HG03175 (cell line): ENCODE data around the gene CBX3.
"Not testable (repeated sequence)": the region's sequence is repeated elsewhere in the genome, so short reads cannot be mapped to it uniquely, and the experiment has no call there.

ENCODE experiments used
- ATAC-seq: cut with Tn5 transposase; IDR thresholded peaks from one replicate; pipeline ENCODE4 v1.9.1; 2021; ENCODE audit warnings: mild to moderate bottlenecking, moderate library complexity; ENCODE audit not compliant: unreplicated experiment

Gene CBX3

GRCh38 chr7:26169271-26169670, 32.3 kb upstream of the CBX3 start:
- no peak for ATAC-seq

- ATAC-seq = no peak
Observed at GRCh38 chr7:26170663-26171062, 30.9 kb upstream of the CBX3 start.

DNA sequence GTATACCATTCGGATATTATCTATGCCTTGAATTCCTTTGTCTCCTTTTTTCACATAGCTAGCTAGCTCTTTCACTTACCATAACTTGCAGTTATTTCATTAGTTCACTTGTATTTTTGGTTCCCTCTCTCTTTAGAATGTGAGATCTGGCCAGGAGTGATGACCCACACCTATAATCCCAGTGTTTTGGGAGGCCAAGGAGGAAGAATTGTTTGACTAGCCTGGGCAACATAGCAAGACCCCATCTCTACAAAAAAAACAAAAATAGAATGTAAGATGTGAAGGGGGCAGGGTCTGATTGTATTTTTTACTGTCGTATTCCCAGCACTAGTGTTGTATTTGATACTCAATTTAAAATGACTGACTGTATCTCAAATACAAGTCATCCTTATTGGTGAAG, 29.9 kb upstream of the CBX3 start:
- no peak for ATAC-seq

GRCh38 chr7:26172048-26172447, 29.5 kb upstream of the CBX3 start:
- no peak for ATAC-seq

DNA sequence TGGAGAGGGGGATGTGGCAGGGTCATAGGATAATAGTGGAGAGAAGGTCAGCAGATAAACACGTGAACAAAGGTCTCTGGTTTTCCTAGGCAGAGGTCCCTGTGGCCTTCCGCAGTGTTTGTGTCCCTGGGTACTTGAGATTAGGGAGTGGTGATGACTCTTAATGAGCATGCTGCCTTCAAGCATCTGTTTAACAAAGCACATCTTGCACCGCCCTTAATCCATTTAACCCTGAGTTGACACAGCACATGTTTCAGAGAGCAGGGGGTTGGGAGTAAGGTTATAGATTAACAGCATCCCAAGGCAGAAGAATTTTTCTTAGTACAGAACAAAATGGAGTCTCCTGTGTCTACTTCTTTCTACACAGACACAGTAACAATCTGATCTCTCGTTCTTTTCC, 25.6 kb upstream of the CBX3 start:
- not testable (repeated sequence) for ATAC-seq

- not testable (repeated sequence) for ATAC-seq
Observed at GRCh38 chr7:26176696-26177095, 24.8 kb upstream of the CBX3 start.

GRCh38 chr7:26177269-26177668, 24.3 kb upstream of the CBX3 start:
- ATAC-seq = not testable (repeated sequence)

DNA sequence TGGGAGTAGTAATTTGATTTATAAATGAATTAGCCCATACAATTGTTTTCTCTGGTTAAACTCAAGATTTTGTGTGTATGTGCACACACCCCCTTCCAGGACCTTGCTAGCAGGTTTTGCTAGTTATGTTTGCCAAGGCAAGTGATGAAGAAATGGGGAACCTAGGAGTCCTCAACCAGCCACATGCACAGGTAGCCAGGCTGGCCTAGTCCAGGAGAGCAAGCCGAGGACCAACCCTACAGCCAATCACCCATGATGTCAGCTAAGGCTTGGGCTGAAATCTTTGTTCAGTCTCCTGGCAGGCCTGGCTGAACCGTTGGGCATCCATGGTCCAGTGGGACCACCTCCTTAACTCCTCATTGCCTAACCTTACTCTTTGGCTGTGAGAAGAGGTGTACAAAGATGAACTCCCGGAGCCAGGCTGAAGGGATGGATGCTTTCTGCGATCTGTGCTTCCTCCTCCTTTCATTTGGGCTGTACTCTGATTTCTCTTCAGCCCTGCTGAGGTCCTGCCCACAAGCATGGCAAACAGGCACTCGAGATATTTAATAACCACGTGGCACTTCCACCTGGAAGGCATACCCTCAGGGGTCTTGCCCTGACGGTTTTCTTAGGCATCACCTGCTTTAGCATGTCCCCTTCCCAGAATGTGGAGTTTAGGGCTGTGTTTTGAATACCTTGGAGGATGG, 23.1 kb upstream of the CBX3 start:
- no peak for ATAC-seq

GRCh38 chr7:26179422-26179821, 22.1 kb upstream of the CBX3 start:
- ATAC-seq = no peak

DNA sequence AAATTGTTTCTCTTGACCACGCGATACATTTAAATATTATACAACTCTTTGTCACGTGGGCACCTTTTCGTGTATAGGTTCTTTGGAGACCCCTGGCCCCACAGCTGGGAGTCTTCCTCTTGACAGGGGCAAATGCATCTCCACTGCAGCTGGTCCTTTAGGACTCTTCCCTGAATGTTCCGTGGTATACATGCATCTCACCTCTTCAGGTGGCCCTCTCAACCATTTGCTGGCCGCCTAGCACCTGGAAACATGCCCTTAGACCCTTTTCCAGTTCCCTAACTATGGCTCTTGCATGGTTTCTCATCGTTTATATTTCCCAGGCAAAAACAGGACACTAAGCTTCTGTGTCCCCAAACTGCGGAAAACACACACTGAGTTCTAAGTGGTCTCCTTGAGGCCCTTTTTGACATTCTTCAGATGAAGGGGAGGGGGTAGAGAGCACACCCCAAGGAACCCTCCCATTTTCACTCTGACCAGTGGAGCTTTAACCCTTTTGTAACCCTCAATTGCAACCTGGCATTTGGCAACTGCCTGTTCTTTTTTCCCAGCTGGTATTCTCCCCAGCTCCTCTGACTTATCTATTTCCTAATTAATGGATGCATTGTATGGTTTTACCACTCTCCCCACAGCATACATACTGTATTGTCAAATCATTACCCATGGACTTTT, 21.6 kb upstream of the CBX3 start:
- no peak for ATAC-seq

DNA sequence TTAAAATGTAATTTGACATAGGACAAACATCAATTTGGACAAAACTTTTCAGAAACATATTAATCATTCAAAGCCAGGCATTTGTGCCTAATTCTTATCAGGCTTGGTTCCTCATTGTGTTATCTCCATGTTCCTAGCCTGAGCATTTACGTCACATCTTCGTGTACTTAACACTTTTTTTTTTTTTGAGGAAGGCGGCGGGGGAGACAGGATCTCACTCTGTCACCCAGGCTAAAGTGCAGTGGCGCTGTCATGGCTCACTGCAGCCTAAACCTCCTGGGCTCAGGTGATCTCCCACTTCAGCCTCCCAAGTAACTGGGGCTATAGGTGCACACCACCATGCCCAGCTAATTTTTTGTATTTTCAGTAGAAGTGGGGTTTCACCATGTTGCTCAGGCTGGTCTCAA, 20.8 kb upstream of the CBX3 start:
- no peak for ATAC-seq

GRCh38 chr7:26181474-26182227, 19.9 kb upstream of the CBX3 start:
- no peak for ATAC-seq

- no peak for ATAC-seq
Observed at GRCh38 chr7:26182283-26182682, 19.3 kb upstream of the CBX3 start.

- no peak for ATAC-seq
Observed at GRCh38 chr7:26182706-26183105, 18.8 kb upstream of the CBX3 start.

DNA sequence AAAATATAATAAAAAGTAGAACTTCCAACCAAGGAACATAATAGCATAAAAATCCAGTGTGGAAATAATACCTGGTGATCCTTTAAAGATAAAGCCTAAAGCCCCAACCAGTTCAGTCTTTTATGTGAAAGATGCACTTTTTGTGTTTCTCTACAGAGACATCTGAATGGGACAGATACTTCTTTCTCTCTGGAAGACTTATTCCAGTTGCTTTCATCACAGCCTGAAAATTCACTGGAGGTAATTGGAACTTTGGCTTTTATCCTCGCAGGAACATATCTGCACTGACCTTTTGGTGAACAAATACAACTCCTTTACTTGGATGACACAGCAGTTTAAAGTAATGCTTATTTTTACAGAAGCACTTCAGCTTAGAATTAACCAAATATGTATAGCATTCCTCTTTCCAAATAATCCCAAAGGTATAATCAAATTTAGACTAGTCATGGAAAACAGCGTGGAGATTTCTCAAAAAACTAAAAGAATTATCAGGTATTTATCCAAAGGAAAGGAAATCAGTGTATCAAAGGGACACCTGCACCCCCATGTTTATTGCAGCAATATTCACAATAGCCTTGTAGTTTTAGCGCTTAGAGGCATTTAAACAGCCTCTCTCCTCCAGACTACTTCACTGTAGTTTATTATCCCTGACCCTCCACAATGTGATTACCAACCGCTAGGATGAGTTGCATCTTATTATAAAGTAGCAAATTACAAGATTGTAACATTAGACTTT, 17.8 kb upstream of the CBX3 start:
- ATAC-seq = no peak

DNA sequence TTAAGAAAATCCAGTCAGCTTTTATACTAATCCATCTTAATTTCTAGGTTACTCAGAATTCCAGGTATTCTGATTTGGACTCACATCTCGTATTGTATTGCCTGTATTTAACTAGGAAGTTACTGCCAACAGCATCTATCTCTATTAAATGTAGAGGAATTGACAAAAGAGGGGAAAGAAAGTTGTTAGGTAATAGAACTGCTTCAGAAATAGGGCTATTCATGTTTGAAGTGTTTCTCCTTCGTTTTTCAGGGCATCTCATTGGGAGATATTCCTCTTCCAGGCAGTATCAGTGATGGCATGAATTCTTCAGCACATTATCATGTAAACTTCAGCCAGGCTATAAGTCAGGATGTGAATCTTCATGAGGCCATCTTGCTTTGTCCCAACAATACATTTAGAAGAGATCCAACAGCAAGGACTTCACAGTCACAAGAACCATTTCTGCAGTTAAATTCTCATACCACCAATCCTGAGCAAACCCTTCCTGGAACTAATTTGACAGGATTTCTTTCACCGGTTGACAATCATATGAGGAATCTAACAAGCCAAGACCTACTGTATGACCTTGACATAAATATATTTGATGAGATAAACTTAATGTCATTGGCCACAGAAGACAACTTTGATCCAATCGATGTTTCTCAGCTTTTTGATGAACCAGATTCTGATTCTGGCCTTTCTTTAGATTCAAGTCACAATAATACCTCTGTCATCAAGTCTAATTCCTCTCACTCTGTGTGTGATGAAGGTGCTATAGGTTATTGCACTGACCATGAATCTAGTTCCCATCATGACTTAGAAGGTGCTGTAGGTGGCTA, 17.1 kb upstream of the CBX3 start:
- ATAC-seq = not testable (repeated sequence)

DNA sequence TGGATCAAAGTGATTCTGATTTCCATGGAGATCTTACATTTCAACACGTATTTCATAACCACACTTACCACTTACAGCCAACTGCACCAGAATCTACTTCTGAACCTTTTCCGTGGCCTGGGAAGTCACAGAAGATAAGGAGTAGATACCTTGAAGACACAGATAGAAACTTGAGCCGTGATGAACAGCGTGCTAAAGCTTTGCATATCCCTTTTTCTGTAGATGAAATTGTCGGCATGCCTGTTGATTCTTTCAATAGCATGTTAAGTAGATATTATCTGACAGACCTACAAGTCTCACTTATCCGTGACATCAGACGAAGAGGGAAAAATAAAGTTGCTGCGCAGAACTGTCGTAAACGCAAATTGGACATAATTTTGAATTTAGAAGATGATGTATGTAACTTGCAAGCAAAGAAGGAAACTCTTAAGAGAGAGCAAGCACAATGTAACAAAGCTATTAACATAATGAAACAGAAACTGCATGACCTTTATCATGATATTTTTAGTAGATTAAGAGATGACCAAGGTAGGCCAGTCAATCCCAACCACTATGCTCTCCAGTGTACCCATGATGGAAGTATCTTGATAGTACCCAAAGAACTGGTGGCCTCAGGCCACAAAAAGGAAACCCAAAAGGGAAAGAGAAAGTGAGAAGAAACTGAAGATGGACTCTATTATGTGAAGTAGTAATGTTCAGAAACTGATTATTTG, 16.3 kb upstream of the CBX3 start:
- ATAC-seq = peak; percentile 30

DNA sequence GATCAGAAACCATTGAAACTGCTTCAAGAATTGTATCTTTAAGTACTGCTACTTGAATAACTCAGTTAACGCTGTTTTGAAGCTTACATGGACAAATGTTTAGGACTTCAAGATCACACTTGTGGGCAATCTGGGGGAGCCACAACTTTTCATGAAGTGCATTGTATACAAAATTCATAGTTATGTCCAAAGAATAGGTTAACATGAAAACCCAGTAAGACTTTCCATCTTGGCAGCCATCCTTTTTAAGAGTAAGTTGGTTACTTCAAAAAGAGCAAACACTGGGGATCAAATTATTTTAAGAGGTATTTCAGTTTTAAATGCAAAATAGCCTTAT, 15.7 kb upstream of the CBX3 start:
- no peak for ATAC-seq

DNA sequence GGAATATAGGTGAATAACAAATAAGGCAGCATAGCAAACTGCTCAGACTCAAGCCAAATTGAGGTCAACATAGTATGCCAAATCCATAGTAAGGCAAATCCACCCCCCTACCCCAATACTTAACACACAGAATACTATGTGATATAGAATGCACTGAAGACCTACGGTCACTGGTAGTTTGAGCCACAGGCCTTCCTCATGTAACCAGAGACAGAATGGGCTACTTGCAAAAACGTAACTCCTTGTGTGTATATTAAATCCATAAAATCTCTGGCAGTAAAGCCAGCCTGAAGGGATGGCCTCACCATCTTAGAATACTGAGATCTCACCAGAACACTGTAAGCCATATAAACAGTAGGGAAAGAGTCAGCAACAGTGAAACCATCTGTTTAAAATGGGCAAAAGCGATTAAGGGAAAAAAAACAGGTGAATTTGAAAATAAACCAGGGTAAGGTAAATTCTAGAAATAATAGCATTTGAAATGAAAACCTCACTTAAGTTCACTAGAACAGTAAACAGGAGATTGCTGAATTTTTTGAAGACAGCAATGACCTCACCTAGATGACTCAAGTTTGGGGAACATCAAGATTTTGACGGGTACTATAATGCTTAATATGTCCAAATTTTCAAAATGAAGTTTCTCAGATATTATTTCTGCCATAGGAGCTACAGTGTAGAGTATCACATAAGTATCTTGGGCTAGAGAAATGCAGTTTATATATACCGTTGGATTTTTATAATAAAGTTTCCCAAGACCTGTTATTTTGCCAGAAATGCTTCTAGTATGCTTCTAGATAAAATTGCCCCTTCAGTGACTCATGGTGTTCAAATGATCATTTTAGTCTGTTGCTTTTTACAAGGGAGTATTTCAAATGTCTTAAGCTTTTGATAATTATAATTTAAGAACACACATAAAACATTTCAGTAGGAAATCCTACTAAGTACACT, 14.9 kb upstream of the CBX3 start:
- ATAC-seq = no peak
